Kidney (tissue), 14 donors: ENCODE measurements around the gene ITGA4. TPM values are rescaled to one million over a fixed set of nuclear protein-coding genes. Genes with fewer than 3 reads are reported as not detected.

Source experiments
- DNase-seq, 5 donors: peaks; one replicate each; pipeline ENCODE4 v3.0.0-alpha.2; 2013 to 2020
- FAIRE-seq: peaks from 2 replicates; lab custom pipeline; 2012; peaks lifted over from hg19 to GRCh38; lab: Jason Lieb, UNC
- H3K27ac ChIP-seq, 2 donors: one replicate each; pipeline ENCODE4 v1.7.0; 2013; ENCODE audit warnings: low read depth in 2 of 2, low read length in 2 of 2, inconsistent platforms in 1 of 2
- H3K27me3 ChIP-seq: one replicate; pipeline ENCODE4 v1.7.1; 2013; ENCODE audit warnings: low read length, inconsistent platforms; ENCODE audit not compliant: control insufficient read depth, insufficient read depth
- H3K36me3 ChIP-seq, 3 donors: one replicate each; pipeline versions ENCODE4 v1.7.0 to v1.7.1; 2013; ENCODE audit warnings: low read length in 3 of 3, control low read depth in 1 of 3, inconsistent platforms in 1 of 3; ENCODE audit not compliant: insufficient read depth in 3 of 3, control insufficient read depth in 2 of 3
- H3K4me1 ChIP-seq, 3 donors: one replicate each; pipeline versions ENCODE4 v1.7.0 to v1.7.1; 2013; ENCODE audit warnings: low read length in 3 of 3, inconsistent platforms in 1 of 3, low read depth in 1 of 3; ENCODE audit not compliant: control insufficient read depth in 2 of 3, insufficient read depth in 2 of 3
- H3K4me3 ChIP-seq, 3 donors: one replicate each; pipeline versions ENCODE4 v1.7.0 to v1.8.1; 2013; ENCODE audit warnings: low read length in 3 of 3, control low read depth in 1 of 3, inconsistent platforms in 1 of 3
- H3K9ac ChIP-seq, 3 donors: one replicate each; pipeline versions ENCODE4 v1.7.0 to v1.7.1; 2013; ENCODE audit warnings: low read length in 3 of 3, control low read depth in 1 of 3, inconsistent platforms in 1 of 3
- H3K9me3 ChIP-seq, 3 donors: one replicate each; pipeline versions ENCODE4 v1.7.0 to v1.7.1; 2013; ENCODE audit warnings: low read length in 3 of 3, control low read depth in 1 of 3, inconsistent platforms in 1 of 3; ENCODE audit not compliant: control insufficient read depth in 2 of 3, insufficient read depth in 1 of 3
- CTCF ChIP-seq: IDR thresholded peaks from 3 replicates; pipeline ENCODE4 v1.5.1; 2012; ENCODE audit warnings: mild to moderate bottlenecking, moderate library complexity, borderline replicate concordance; ENCODE audit not compliant: insufficient read depth; ENCODE audit errors: extremely low read depth
- intact Hi-C: fragments of 100-400 bp; cut with DNase I; formaldehyde crosslinking; loops from one replicate; pipeline ENCODE4 v1.11.1; 2022
- polyA plus RNA-seq: library from polyadenylated mRNA; stranded (reverse); fragments of 350-450 nt; fragmentation: Illumina TruSeq; extraction: RNeasy Lipid Tissue Mini Kit (QIAGEN cat#74804); gene quantifications from one replicate; pipeline ENCODE4 v1.2.3, GENCODE V29; 2014; ENCODE audit warnings: low read depth, low replicate concordance; ENCODE audit not compliant: insufficient read depth
- total RNA-seq: library from RNA; stranded (reverse); fragmentation: NEBNext Ultra II Directional; extraction: Animal tissue kit (Norgen Biotek cat#: 25700); gene quantifications from one replicate; pipeline ENCODE4 v1.2.1, GENCODE V29; 2021
- donor health status: control.
- donor health status: control.
- donor health status: control.
- donor health status: control.
- donor health status: control.
- donor health status: DM: yes; HTN: yes; CAD: no.
- donor health status: Normal renal cell carcinoma (clear cell type).

The ITGA4 gene
- total and polyA plus RNA-seq, 2 donors from 2014 or later = 0.39 to 23.5 TPM

GRCh38 chr2:181554061-181554830 is 97.1 kb downstream of the ITGA4 start:
- FAIRE-seq (no peak), DNase-seq (peak in 2 of 5 donors; percentile 14 to 27)
- Histone ChIP-seq H3K9ac (no peak overlapping the region), H3K27ac (no peak overlapping the region), H3K27me3 (no peaks in the 10 kb centered on the region), H3K36me3 (no peaks in the 10 kb centered on the region), H3K4me3 (no peak overlapping the region), H3K9me3 (no peaks in the 10 kb centered on the region), H3K4me1 (no peaks in the 10 kb centered on the region)
- intact Hi-C loops = no loop called here
- TF ChIP-seq CTCF = no peak

- Histone ChIP-seq H3K9me3 (no peaks in the 10 kb centered on the region), H3K36me3 (no peaks in the 10 kb centered on the region), H3K4me3 (no peak overlapping the region), H3K27me3 (no peaks in the 10 kb centered on the region), H3K4me1 (no peaks in the 10 kb centered on the region), H3K27ac (no peak overlapping the region), H3K9ac (no peak overlapping the region)
- FAIRE-seq (no peak), DNase-seq (no peak)
- TF ChIP-seq CTCF = no peak
- intact Hi-C loops = no loop called here
These were observed 101.2 kb downstream of the ITGA4 start for GRCh38 chr2:181558371-181558770.

GRCh38 chr2:181563101-181563692 is 106.0 kb downstream of the ITGA4 start:
- DNase-seq (no peak), FAIRE-seq (no peak)
- TF ChIP-seq CTCF = no peak
- H3K9me3 ChIP-seq = no peaks in the 10 kb centered on the region
- no peak overlapping the region for H3K27ac ChIP-seq
- H3K9ac ChIP-seq = no peak overlapping the region
- H3K4me1 ChIP-seq = no peaks in the 10 kb centered on the region
- no peaks in the 10 kb centered on the region for H3K27me3 ChIP-seq
- intact Hi-C loops = no loop called here
- no peaks in the 10 kb centered on the region for H3K36me3 ChIP-seq
- no peak overlapping the region for H3K4me3 ChIP-seq
